Activated CD8-positive, alpha-beta T cell treated with anti-CD3 and anti-CD28 coated beads, Interleukin-2, amount 10 ng/mL, durations not matched to agents 7 days and 5 days (primary cell): ENCODE results near the gene MAB21L4. TPM values are rescaled to one million over a fixed set of nuclear protein-coding genes. Genes with fewer than 3 reads are reported as not detected.

ENCODE experiments used
- ATAC-seq: fragments of 150-1000 bp; cut with Tn5 transposase; one replicate; pipeline ENCODE4 v1.10.0; 2021; ENCODE audit warnings: moderate library complexity
- CTCF ChIA-PET: fragments of 350-600 bp; sonication (Branson Sonifier 250); formaldehyde crosslinking; loops from one replicate; lab custom pipeline; 2021; ENCODE audit warnings: antibody characterized with exemption; lab: Charles Lee
- POLR2A ChIA-PET: fragments of 350-600 bp; sonication (Branson Sonifier 250); formaldehyde crosslinking; loops from one replicate; lab custom pipeline; 2021; ENCODE audit warnings: antibody characterized with exemption; lab: Charles Lee
- DNase-seq: peaks from one replicate; pipeline ENCODE4 v3.0.0-alpha.2; 2020
- H3K27ac Mint-ChIP-seq: one replicate; pipeline ENCODE4 v1.8.0; 2021; ENCODE audit warnings: mild to moderate bottlenecking, mixed read lengths
- H3K27me3 Mint-ChIP-seq: one replicate; pipeline ENCODE4 v1.8.0; 2021; ENCODE audit warnings: low read depth, mixed read lengths
- H3K36me3 Mint-ChIP-seq: one replicate; pipeline ENCODE4 v1.8.0; 2021; ENCODE audit warnings: low read depth, mixed read lengths
- H3K4me1 Mint-ChIP-seq: one replicate; pipeline ENCODE4 v1.8.0; 2021; ENCODE audit warnings: low read depth, mixed read lengths
- H3K4me3 Mint-ChIP-seq: one replicate; pipeline ENCODE4 v1.8.0; 2021; ENCODE audit warnings: mild to moderate bottlenecking, mixed read lengths
- H3K9me3 Mint-ChIP-seq: one replicate; pipeline ENCODE4 v1.8.0; 2022; ENCODE audit warnings: mixed read lengths; ENCODE audit not compliant: insufficient read depth
- total RNA-seq, 2 experiments: library from RNA; stranded (reverse); gene quantifications; one replicate each; pipeline ENCODE4 v1.2.3, GENCODE V29; 2021

MAB21L4 gene
- total RNA-seq, 2 experiments from 2014 or later = not detected

DNA sequence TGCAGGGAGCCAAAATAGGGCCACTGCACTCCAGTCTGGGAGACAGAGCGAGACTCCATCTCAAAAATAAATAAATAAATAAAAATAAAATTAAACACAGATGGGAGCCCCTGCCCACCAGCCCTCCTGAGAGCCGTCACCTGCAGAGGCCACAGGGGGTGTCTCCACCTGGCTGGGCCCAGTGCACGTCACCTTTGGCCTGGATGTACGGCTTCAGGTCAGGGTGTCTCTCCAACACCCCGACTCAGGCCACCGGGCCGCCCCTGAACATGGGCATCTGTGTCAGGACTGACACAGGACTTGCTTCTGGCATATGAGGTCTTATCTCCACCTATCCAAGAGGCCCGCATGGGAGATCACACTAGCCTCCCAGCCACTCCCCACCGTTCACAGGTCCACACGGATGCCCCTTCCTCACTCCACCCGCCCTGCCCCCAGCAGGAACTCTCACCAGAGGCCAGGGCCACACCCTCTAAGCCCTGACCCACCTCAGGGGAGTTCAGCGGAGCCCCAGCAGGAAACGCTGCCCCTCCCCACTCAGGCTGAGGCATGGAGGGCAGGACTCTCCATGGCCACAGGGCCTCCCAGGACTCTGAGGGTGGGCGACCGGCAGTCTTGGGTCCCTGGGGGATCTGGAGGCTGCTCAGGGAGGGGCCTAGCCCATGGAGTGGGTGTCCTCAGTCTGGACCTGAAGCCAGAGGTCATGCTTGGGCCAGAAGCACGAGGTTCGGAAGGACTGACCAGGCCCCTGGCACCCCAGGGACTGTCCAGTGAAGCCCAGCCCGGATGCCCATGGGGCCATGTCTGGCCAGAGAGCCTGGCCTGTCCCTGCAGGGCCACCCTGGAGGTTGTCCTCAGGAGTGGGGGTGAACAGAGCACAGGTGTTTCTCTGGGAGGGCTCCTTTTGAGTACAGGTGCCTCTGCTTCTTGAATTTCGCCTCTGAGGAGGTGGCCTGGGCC is 8.5 kb upstream of the MAB21L4 start:
- CTCF ChIA-PET = no interaction called here
- H3K27me3 Mint-ChIP-seq = no peaks in the 10 kb centered on the region
- ATAC-seq (no peak), DNase-seq (no peak)
- no peak overlapping the region for H3K27ac Mint-ChIP-seq
- no peaks in the 10 kb centered on the region for H3K4me1 Mint-ChIP-seq
- H3K9me3 Mint-ChIP-seq = no peaks in the 10 kb centered on the region
- H3K4me3 Mint-ChIP-seq = no peak overlapping the region
- POLR2A ChIA-PET = no interaction called here
- no peaks in the 10 kb centered on the region for H3K36me3 Mint-ChIP-seq

GRCh38 chr2:240903191-240904060 is 7.5 kb upstream of the MAB21L4 start:
- no peaks in the 10 kb centered on the region for H3K27me3 Mint-ChIP-seq
- H3K4me1 Mint-ChIP-seq = no peaks in the 10 kb centered on the region
- POLR2A ChIA-PET = no interaction called here
- H3K9me3 Mint-ChIP-seq = no peaks in the 10 kb centered on the region
- H3K27ac Mint-ChIP-seq = no peak overlapping the region
- no peaks in the 10 kb centered on the region for H3K36me3 Mint-ChIP-seq
- ATAC-seq (no peak), DNase-seq (no peak)
- no peak overlapping the region for H3K4me3 Mint-ChIP-seq
- CTCF ChIA-PET = no interaction called here

- no peak for DNase-seq
- CTCF ChIA-PET = no interaction called here
- Mint-ChIP-seq H3K36me3 (no peaks in the 10 kb centered on the region), H3K27ac (no peak overlapping the region), H3K4me3 (no peak overlapping the region), H3K4me1 (no peaks in the 10 kb centered on the region), H3K27me3 (no peaks in the 10 kb centered on the region), H3K9me3 (no peaks in the 10 kb centered on the region)
- POLR2A ChIA-PET = no interaction called here
- no peak for ATAC-seq
Observed at GRCh38 chr2:240902615-240903041, 6.7 kb upstream of the MAB21L4 start.

- Mint-ChIP-seq H3K4me3 (no peak overlapping the region), H3K4me1 (no peaks in the 10 kb centered on the region), H3K9me3 (no peaks in the 10 kb centered on the region), H3K27me3 (no peaks in the 10 kb centered on the region), H3K27ac (no peak overlapping the region), H3K36me3 (no peaks in the 10 kb centered on the region)
- POLR2A ChIA-PET = no interaction called here
- no peak for ATAC-seq
- CTCF ChIA-PET = no interaction called here
- no peak for DNase-seq
Observed at GRCh38 chr2:240901986-240902614, 6.1 kb upstream of the MAB21L4 start.

DNA sequence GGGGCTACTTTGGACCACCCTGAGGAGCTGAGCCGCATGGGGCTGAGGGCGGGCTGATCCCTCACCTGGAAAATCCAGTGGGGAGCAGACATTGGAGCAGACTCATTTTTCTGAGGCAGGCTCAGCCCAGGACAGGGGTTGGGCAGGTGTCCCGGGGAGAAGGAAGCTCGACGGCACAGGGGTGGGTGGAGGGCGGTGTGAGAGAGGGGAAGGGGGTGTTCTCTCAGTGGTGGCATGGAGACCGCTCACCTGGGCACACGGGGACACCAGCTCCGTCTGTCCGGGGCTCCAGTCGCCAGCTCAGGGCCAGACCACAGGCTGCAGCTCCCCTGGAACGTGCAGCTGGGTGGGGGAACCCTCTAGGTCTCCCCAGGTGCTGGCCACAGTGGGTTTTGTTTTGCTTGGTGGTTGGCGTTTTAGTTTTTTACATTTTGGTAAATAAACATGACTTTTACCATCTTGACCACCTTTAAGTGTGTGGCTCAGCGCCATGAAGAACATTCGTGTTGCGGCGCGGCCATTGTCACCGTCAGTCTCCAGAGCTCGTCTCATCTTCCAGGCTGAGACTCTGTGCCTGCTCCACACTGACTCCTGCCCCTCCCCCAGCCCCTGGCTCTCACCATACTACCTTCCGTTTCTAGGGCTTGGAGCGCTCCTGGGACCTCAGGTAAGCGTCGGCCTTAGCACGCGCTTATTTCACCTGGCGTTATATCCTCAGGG is 4.3 kb upstream of the MAB21L4 start:
- Mint-ChIP-seq H3K9me3 (no peaks in the 10 kb centered on the region), H3K36me3 (no peaks in the 10 kb centered on the region), H3K4me3 (no peak overlapping the region), H3K27ac (no peak overlapping the region), H3K4me1 (no peaks in the 10 kb centered on the region), H3K27me3 (no peaks in the 10 kb centered on the region)
- CTCF ChIA-PET = no interaction called here
- DNase-seq (no peak), ATAC-seq (no peak)
- POLR2A ChIA-PET = no interaction called here

GRCh38 chr2:240899468-240899865 is 3.5 kb upstream of the MAB21L4 start:
- DNase-seq (no peak), ATAC-seq (no peak)
- Mint-ChIP-seq H3K27me3 (no peaks in the 10 kb centered on the region), H3K36me3 (no peaks in the 10 kb centered on the region), H3K27ac (no peak overlapping the region), H3K9me3 (no peaks in the 10 kb centered on the region), H3K4me3 (no peak overlapping the region), H3K4me1 (no peaks in the 10 kb centered on the region)
- ChIA-PET CTCF (no interaction called here), POLR2A (no interaction called here)

DNA sequence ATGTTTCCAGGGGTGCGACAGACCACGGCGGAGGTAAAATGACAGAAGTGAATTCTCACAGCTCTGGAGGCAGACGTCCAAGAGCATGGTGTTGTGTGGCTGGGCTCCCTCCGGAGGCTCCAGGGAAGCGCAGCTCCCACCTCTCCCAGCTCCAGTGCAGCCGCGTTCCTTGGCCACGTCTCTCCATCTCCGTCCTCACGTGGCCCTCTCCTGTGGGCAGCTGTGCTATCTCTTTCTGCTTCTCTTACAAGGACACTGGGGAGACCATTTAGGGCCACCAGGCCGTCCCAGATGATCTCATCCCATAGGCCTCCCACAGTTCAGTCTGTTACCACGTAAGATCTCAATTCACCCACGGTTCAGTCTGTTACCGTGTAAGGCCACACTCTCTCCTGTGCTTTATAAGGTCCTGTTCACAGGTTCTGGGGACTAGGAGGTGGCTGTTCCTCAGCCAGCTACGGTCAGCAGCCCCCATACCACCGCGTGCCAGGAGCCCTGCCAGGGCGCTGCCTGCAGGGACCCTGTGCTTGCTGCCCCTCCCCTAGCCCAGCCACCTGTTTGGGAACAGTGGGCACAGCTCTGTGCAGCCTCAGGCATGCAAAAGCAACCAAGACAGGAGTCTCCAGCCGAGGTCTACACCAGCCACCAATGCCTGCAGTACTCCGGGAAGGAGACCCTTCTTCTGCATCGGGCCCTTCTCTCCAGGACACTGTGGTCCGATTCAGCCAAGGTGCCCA is 2.9 kb upstream of the MAB21L4 start:
- ATAC-seq = no peak
- H3K4me1 Mint-ChIP-seq = no peaks in the 10 kb centered on the region
- no peaks in the 10 kb centered on the region for H3K36me3 Mint-ChIP-seq
- no peak overlapping the region for H3K27ac Mint-ChIP-seq
- H3K9me3 Mint-ChIP-seq = no peaks in the 10 kb centered on the region
- no peaks in the 10 kb centered on the region for H3K27me3 Mint-ChIP-seq
- DNase-seq = no peak
- POLR2A ChIA-PET = no interaction called here
- CTCF ChIA-PET = interaction anchor here (1.4 kb wide), 1 partner anchor 15 kb away, joined by 4 read pairs; no protein-coding TSS in a partner anchor
- H3K4me3 Mint-ChIP-seq = no peak overlapping the region

GRCh38 chr2:240898108-240898730 is 2.3 kb upstream of the MAB21L4 start:
- DNase-seq = no peak
- Mint-ChIP-seq H3K27me3 (no peaks in the 10 kb centered on the region), H3K4me3 (no peak overlapping the region), H3K4me1 (no peaks in the 10 kb centered on the region), H3K36me3 (no peaks in the 10 kb centered on the region), H3K27ac (no peak overlapping the region), H3K9me3 (no peaks in the 10 kb centered on the region)
- no peak for ATAC-seq
- POLR2A ChIA-PET = no interaction called here
- CTCF ChIA-PET = interaction anchor here (1.4 kb wide), 1 partner anchor 16 kb away, joined by 4 read pairs; no protein-coding TSS in a partner anchor

GRCh38 chr2:240896871-240897692 is 1.1 kb upstream of the MAB21L4 start:
- Mint-ChIP-seq H3K36me3 (no peaks in the 10 kb centered on the region), H3K4me3 (no peak overlapping the region), H3K4me1 (no peaks in the 10 kb centered on the region), H3K27ac (no peak overlapping the region), H3K27me3 (no peaks in the 10 kb centered on the region), H3K9me3 (no peaks in the 10 kb centered on the region)
- DNase-seq (no peak), ATAC-seq (no peak)
- CTCF ChIA-PET = interaction anchor here (1.4 kb wide), 1 partner anchor 17 kb away, joined by 4 read pairs; no protein-coding TSS in a partner anchor
- POLR2A ChIA-PET = no interaction called here

- no peaks in the 10 kb centered on the region for H3K27me3 Mint-ChIP-seq
- no peak overlapping the region for H3K4me3 Mint-ChIP-seq
- ChIA-PET CTCF (no interaction called here), POLR2A (no interaction called here)
- no peaks in the 10 kb centered on the region for H3K36me3 Mint-ChIP-seq
- ATAC-seq = no peak
- H3K9me3 Mint-ChIP-seq = no peaks in the 10 kb centered on the region
- H3K27ac Mint-ChIP-seq = no peak overlapping the region
- no peaks in the 10 kb centered on the region for H3K4me1 Mint-ChIP-seq
- no peak for DNase-seq
Observed at GRCh38 chr2:240896394-240896793, 438 bp upstream of the MAB21L4 start.
